HG03045 (cell line): ENCODE data around the gene ZMYM4.

ENCODE experiments used
- ATAC-seq: cut with Tn5 transposase; IDR thresholded peaks from one replicate; pipeline ENCODE4 v1.9.1; 2021; ENCODE audit warnings: mild to moderate bottlenecking, moderate library complexity; ENCODE audit not compliant: unreplicated experiment

Gene ZMYM4

GRCh38 chr1:35394386-35394785 is 125.9 kb downstream of the ZMYM4 start:
- no peak for ATAC-seq

- no peak for ATAC-seq
These were observed 130.2 kb downstream of the ZMYM4 start for GRCh38 chr1:35398739-35399138.

DNA sequence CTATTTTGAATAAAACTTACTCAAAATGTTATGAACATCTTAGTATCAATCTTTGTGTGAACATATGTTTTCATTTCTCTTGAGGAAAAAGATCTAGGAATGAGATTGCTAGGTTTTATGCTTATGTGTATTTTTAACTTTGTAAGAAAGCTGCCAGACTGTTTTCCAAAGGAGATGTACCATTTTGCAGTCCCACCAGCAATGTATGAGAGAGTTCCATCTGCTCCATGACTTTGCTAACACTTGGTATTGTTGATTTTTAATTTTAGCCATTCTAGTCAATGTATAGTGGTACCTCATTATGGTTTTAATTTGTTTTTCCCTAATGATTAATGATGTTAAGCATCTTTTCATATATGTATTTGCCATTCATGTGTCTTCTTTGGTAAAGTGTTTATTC is 132.5 kb downstream of the ZMYM4 start:
- ATAC-seq = no peak

- no peak for ATAC-seq
These were observed 137.6 kb downstream of the ZMYM4 start for GRCh38 chr1:35406103-35406502.

- ATAC-seq = no peak
These were observed 139.2 kb downstream of the ZMYM4 start for GRCh38 chr1:35407743-35408142.

- no peak for ATAC-seq
These were observed 140.4 kb downstream of the ZMYM4 start for GRCh38 chr1:35408925-35409324.

- no peak for ATAC-seq
These were observed 157.6 kb downstream of the ZMYM4 start for GRCh38 chr1:35426097-35426586.

GRCh38 chr1:35428360-35428759 is 159.9 kb downstream of the ZMYM4 start:
- ATAC-seq = no peak

GRCh38 chr1:35430762-35431161 is 162.3 kb downstream of the ZMYM4 start:
- no peak for ATAC-seq

- no peak for ATAC-seq
These were observed 162.7 kb downstream of the ZMYM4 start for GRCh38 chr1:35431173-35431599.

DNA sequence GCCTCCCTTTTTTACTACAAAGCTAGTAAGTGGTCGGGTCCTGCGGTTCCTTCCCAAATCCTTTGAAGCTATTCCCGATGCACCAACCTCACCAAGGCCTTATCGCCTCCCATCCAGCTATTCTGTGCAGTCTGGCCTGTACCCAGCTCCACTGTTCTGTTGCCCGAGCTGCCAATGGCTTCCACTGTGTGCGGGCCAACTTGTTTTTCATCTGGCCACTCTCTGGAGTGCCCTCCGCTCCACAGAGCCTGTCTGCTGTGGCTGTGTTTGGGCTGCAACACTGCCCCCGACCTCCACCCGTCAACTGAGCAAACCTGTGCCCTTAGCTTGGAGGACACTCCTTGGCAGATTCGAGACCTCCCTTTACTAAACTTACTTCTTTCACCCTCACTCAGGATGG is 163.7 kb downstream of the ZMYM4 start:
- no peak for ATAC-seq

DNA sequence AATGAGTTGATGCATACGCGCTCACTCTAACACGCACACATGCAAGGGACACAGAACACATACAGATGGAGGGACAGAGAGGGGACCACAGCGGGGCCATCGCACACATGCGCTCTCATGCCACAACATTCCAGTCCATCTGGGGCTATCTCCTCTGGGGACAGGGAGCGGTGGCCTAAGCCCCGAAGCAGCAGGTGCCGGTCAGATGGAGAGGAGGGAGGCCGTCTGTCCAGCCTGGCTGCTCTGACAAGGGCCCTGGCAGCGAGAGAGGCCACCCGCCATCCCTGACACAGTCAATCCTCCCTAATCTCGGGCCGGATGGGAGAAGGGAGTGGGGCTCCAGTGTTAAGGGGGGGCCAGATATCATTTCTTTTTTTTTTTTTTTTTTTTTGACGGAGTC is 165.2 kb downstream of the ZMYM4 start:
- ATAC-seq = no peak

- ATAC-seq = no peak
These were observed 166.2 kb downstream of the ZMYM4 start for GRCh38 chr1:35434703-35435102.

GRCh38 chr1:35436078-35436477 is 167.6 kb downstream of the ZMYM4 start:
- no peak for ATAC-seq

GRCh38 chr1:35437200-35437599 is 168.7 kb downstream of the ZMYM4 start:
- ATAC-seq = no peak

DNA sequence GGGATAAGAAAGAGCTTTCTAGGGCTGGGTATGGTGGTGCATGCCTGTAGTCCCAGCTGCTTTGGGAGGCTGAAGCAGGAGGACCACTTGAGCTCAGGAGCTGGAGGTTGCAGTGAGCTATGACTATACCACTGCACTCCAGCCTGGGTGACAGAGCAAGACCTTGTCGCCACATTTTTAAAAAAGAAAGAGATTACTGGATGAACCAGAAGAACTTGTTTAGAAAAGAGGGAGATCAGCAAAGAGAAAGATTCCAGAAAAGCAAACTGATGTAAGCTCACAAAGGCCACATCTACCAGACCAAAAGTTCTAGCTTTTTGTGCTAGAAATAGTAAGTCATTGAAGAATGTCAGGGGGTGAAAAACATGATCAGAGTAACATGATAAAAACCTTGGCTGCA is 171.1 kb downstream of the ZMYM4 start:
- no peak for ATAC-seq

DNA sequence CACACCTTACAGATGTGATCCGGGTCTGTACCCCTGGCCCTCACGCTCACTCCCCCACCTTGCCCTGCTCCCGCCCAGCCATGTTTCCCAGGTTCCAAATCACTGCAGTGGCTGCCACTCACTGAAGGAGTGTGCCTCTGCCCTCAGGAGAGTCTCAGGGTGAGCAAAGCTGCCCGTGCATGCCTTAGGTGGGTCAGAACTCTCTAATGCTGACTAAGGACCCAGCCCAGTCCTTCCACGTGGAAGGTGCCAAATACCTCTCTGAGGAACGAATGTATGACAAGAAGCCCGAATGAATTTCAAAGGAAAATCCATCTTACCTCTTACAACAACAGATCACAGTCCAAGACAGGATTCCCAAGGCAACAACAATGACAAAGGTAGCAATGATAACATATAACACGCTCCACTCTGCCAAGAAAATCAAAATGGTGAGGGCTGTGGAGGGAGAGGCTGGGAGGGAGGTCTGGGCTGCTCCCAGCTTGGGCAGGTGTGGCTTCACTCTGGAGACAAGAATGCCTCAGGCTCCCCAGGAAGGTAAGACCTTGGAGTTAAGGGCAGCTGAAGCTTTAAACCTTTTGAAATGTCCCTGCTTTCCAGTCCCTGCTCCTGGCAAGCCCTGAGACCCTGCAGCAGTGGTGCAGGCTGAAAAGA is 173.5 kb downstream of the ZMYM4 start:
- ATAC-seq = no peak

GRCh38 chr1:35442734-35443133 is 174.2 kb downstream of the ZMYM4 start:
- no peak for ATAC-seq

DNA sequence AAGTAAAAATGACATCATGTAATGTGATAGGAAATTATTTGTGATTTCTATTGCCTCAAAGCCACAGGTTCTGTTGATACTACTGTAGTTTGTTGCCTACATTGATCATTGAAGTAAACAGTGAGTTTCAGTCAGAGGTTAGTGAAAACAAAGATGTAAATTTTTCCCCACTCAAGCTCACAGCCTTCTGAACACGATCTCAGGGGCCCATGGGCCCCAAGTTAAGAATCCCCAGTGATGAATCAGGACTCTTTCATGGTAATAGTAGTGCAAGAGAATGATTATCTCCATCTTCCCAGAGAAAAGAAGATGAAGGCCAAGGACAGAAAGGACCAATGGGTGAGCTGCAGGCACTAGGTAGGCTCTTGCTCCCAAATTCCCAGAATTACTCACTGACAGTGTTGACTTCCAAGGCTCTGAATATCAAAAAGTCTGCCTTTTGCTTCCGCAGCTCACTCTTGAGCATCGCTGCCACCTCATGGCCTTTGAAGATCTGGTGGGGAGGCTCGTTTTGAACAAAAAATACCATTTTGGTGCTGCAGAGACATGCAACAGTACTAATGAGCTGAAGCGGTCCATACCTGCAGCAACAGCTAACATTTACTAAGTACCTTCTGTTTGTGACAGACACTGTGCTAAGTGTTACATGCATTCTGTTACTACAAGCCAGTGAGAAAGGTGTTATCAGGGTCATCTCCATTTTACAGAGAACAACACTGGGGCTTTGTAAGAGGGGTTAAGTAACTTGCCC is 175.4 kb downstream of the ZMYM4 start:
- no peak for ATAC-seq

GRCh38 chr1:35444519-35444774 is 175.9 kb downstream of the ZMYM4 start:
- no peak for ATAC-seq

- ATAC-seq = no peak
These were observed 178.8 kb downstream of the ZMYM4 start for GRCh38 chr1:35447278-35447677.

- no peak for ATAC-seq
These were observed 179.9 kb downstream of the ZMYM4 start for GRCh38 chr1:35448344-35448801.
